Fibroblast of skin of right quadriceps (primary cell): ENCODE measurements around the gene SMOC1.

Experiments used
- DNase-seq: peaks from one replicate; pipeline ENCODE4 v3.0.0-alpha.2; 2013

The SMOC1 gene

GRCh38 chr14:69879175-69880043 is at the start of gene SMOC1:
TSS of gene SMOC1 (plus strand) at chr14:69879416. CDS start at chr14:69879679, 263 bp downstream.
- no peak for DNase-seq

GRCh38 chr14:69838881-69839416 is 40.3 kb upstream of the SMOC1 start:
- no peak for DNase-seq

GRCh38 chr14:69839661-69840060 is 39.6 kb upstream of the SMOC1 start:
- DNase-seq, result no peak

GRCh38 chr14:69841656-69842055 is 37.6 kb upstream of the SMOC1 start:
- DNase-seq, result no peak

- DNase-seq, result no peak
Observed at GRCh38 chr14:69842686-69843420, 36.4 kb upstream of the SMOC1 start.

- no peak for DNase-seq
Observed at GRCh38 chr14:69844171-69844570, 35.0 kb upstream of the SMOC1 start.

- no peak for DNase-seq
Observed at GRCh38 chr14:69845050-69845581, 34.1 kb upstream of the SMOC1 start.

- DNase-seq, result no peak
Observed at GRCh38 chr14:69845787-69846186, 33.4 kb upstream of the SMOC1 start.

GRCh38 chr14:69848156-69848555 is 31.1 kb upstream of the SMOC1 start:
- no peak for DNase-seq

- no peak for DNase-seq
Observed at GRCh38 chr14:69848903-69849391, 30.3 kb upstream of the SMOC1 start.

GRCh38 chr14:69850086-69850735 is 29.0 kb upstream of the SMOC1 start:
- no peak for DNase-seq

GRCh38 chr14:69850736-69851112 is 28.5 kb upstream of the SMOC1 start:
- no peak for DNase-seq

GRCh38 chr14:69852531-69853321 is 26.5 kb upstream of the SMOC1 start:
- DNase-seq, result no peak

GRCh38 chr14:69853774-69854173 is 25.4 kb upstream of the SMOC1 start:
- no peak for DNase-seq

- no peak for DNase-seq
Observed at GRCh38 chr14:69854598-69854997, 24.6 kb upstream of the SMOC1 start.

GRCh38 chr14:69855180-69855832 is 23.9 kb upstream of the SMOC1 start:
- DNase-seq, result no peak

- DNase-seq, result no peak
Observed at GRCh38 chr14:69858801-69859200, 20.4 kb upstream of the SMOC1 start.

- DNase-seq, result no peak
Observed at GRCh38 chr14:69859591-69859990, 19.6 kb upstream of the SMOC1 start.

- DNase-seq, result no peak
Observed at GRCh38 chr14:69860221-69860620, 19.0 kb upstream of the SMOC1 start.

- no peak for DNase-seq
Observed at GRCh38 chr14:69861025-69861569, 18.1 kb upstream of the SMOC1 start.

- DNase-seq, result no peak
Observed at GRCh38 chr14:69863083-69863482, 16.1 kb upstream of the SMOC1 start.
